HepG2 (cell line): ENCODE results near the gene RASD2. TPM values are rescaled to one million over a fixed set of nuclear protein-coding genes. Genes with fewer than 3 reads are reported as not detected.

Experiments used
- ATAC-seq: fragments of 200-7000 bp; cut with Tn5 transposase; 3 replicates; pipeline ENCODE4 v1.9.1; 2020; ENCODE audit warnings: mild to moderate bottlenecking, moderate library complexity
- BruUV-seq: library from RNA; stranded (reverse); fragments of 400-500 nt; replicated peaks from 2 replicates; lab custom pipeline; 2021; lab: Mats Ljungman, UMichigan
- CTCF ChIA-PET: fragments of 300-600 bp; formaldehyde crosslinking; extraction: SDS; loops from one replicate; lab custom pipeline; 2021; ENCODE audit warnings: low total read pairs, inconsistent platforms, low intra/inter-chr PET ratio; lab: Yijun Ruan, JAX
- POLR2A ChIA-PET: fragments of 350-600 bp; sonication (Branson Sonifier 250); formaldehyde crosslinking; loops from one replicate; lab custom pipeline; 2020; ENCODE audit warnings: antibody characterized with exemption, inconsistent platforms; lab: Yijun Ruan, JAX
- DNase-seq: peaks from one replicate; pipeline ENCODE4 v3.0.0-alpha.2; 2015; ENCODE audit warnings: low spot score
- FAIRE-seq: peaks from 3 replicates; lab custom pipeline; 2011; peaks lifted over from hg19 to GRCh38; lab: Jason Lieb, UNC
- H2AFZ ChIP-seq: one replicate; pipeline ENCODE4 v1.6.1; 2011; ENCODE audit warnings: low read length, inconsistent platforms
- H3K27ac ChIP-seq: fragments of 300-600 bp; 3 replicates; pipeline ENCODE4 v1.8.0; 2011; ENCODE audit warnings: mixed run types, mild to moderate bottlenecking, mixed read lengths, low read length, inconsistent platforms; ENCODE audit not compliant: insufficient read depth; ENCODE audit errors: extremely low read length
- H3K27me3 ChIP-seq, 2 experiments: fragments of 200-600 bp in 1 of 2; 2 replicates in 1 of 2; 3 replicates in 1 of 2; pipeline versions ENCODE4 v1.6.0 to v1.8.0; 2011; ENCODE audit warnings: low read length in 2 of 2, mild to moderate bottlenecking in 2 of 2, moderate library complexity in 2 of 2, inconsistent platforms in 1 of 2; ENCODE audit not compliant: insufficient read depth in 2 of 2, control insufficient read depth in 1 of 2
- H3K36me3 ChIP-seq, 2 experiments: fragments of 200-600 bp in 1 of 2; replicated peaks in 1 of 2; 2 replicates in 1 of 2; 3 replicates in 1 of 2; pipeline versions ENCODE4 v1.5.1 to v1.8.0; 2011; ENCODE audit warnings: low read length in 2 of 2, inconsistent platforms in 1 of 2; ENCODE audit not compliant: insufficient read depth in 2 of 2, control insufficient read depth in 1 of 2
- H3K4me1 ChIP-seq: 2 replicates; pipeline ENCODE4 v1.5.1; 2012; ENCODE audit warnings: low read length, inconsistent platforms; ENCODE audit not compliant: insufficient read depth
- H3K4me2 ChIP-seq: 2 replicates; pipeline ENCODE4 v1.6.0; 2011; ENCODE audit warnings: low read depth, low read length, inconsistent platforms
- H3K4me3 ChIP-seq, 3 experiments: fragments of 200-600 bp in 1 of 3; sonication (generic), shearing (Covaris generic) in 1 of 3; replicated peaks in 1 of 3; 2 replicates each; pipeline ENCODE4 v1.5.1; 2011 to 2016; ENCODE audit warnings: low read length in 3 of 3, inconsistent platforms in 2 of 3, low read depth in 2 of 3, mild to moderate bottlenecking in 2 of 3, control low read depth in 1 of 3, mixed read lengths in 1 of 3; ENCODE audit not compliant: insufficient read depth in 1 of 3
- H3K79me2 ChIP-seq: one replicate; pipeline ENCODE4 v1.6.1; 2011; ENCODE audit warnings: low read length, inconsistent platforms; ENCODE audit not compliant: insufficient read depth
- H3K9ac ChIP-seq: 2 replicates; pipeline ENCODE4 v1.6.0; 2011; ENCODE audit warnings: mild to moderate bottlenecking, low read depth, low read length, inconsistent platforms; ENCODE audit not compliant: insufficient read depth
- H3K9me3 ChIP-seq: 2 replicates; pipeline ENCODE4 v1.5.1; 2012; ENCODE audit warnings: mild to moderate bottlenecking, low read length
- H4K20me1 ChIP-seq: 2 replicates; pipeline ENCODE4 v1.6.0; 2011; ENCODE audit warnings: inconsistent platforms, mild to moderate bottlenecking, low read length, moderate library complexity; ENCODE audit not compliant: insufficient read depth
- CBX5 ChIP-seq: sonication (generic); formaldehyde crosslinking; IDR thresholded peaks from 2 replicates; pipeline ENCODE4 v1.4.0; 2020; ENCODE audit warnings: missing genetic modification reagents, borderline replicate concordance
- GTF3A ChIP-seq: sonication (generic); formaldehyde crosslinking; conservative IDR thresholded peaks from 2 replicates; pipeline ENCODE4 v1.4.0; 2020; ENCODE audit warnings: mild to moderate bottlenecking, missing genetic modification reagents
- HCFC1 ChIP-seq: fragments of 150-350 bp; IDR thresholded peaks from 2 replicates; pipeline ENCODE4 v1.6.1; 2014; ENCODE audit warnings: low read depth, low read length
- HMG20A ChIP-seq: IDR thresholded peaks from 2 replicates; pipeline ENCODE4 v1.6.1; 2016; ENCODE audit warnings: borderline replicate concordance
- JDP2 ChIP-seq: sonication (generic); formaldehyde crosslinking; IDR thresholded peaks from 2 replicates; pipeline ENCODE4 v1.8.1; 2022; ENCODE audit warnings: missing genetic modification reagents, borderline replicate concordance
- TRIM24 ChIP-seq: sonication (generic); formaldehyde crosslinking; IDR thresholded peaks from 2 replicates; pipeline ENCODE4 v1.8.0; 2022; ENCODE audit warnings: mild to moderate bottlenecking, missing genetic modification reagents
- ZNF124 ChIP-seq: sonication (generic); formaldehyde crosslinking; IDR thresholded peaks from 2 replicates; pipeline ENCODE4 v1.4.0; 2020; ENCODE audit warnings: missing genetic modification reagents
- ZNF253 ChIP-seq: sonication (generic); formaldehyde crosslinking; IDR thresholded peaks from 2 replicates; pipeline ENCODE4 v1.8.0; 2022; ENCODE audit warnings: mild to moderate bottlenecking, missing genetic modification reagents, borderline replicate concordance
- ZNF326 ChIP-seq: sonication (generic); formaldehyde crosslinking; IDR thresholded peaks from 2 replicates; pipeline ENCODE4 v1.4.0; 2020; ENCODE audit warnings: missing genetic modification reagents, borderline replicate concordance
- ZNF543 ChIP-seq: sonication (generic); formaldehyde crosslinking; IDR thresholded peaks from 2 replicates; pipeline ENCODE4 v1.4.0; 2020; ENCODE audit warnings: mild to moderate bottlenecking, missing genetic modification reagents
- ZNF564 ChIP-seq: sonication (generic); formaldehyde crosslinking; IDR thresholded peaks from 2 replicates; pipeline ENCODE4 v1.8.1; 2023; ENCODE audit warnings: mild to moderate bottlenecking, missing genetic modification reagents
- ZNF772 ChIP-seq: sonication (generic); formaldehyde crosslinking; IDR thresholded peaks from 2 replicates; pipeline ENCODE4 v1.5.0; 2020; ENCODE audit warnings: mild to moderate bottlenecking, missing genetic modification reagents
- ZNF780A ChIP-seq: sonication (generic); formaldehyde crosslinking; IDR thresholded peaks from 2 replicates; pipeline ENCODE4 v1.8.0; 2022; ENCODE audit warnings: mild to moderate bottlenecking, missing genetic modification reagents, moderate library complexity
- ZNF781 ChIP-seq: sonication (generic); formaldehyde crosslinking; IDR thresholded peaks from 2 replicates; pipeline ENCODE4 v1.5.1; 2020; ENCODE audit warnings: borderline replicate concordance, mild to moderate bottlenecking, missing genetic modification reagents; ENCODE audit errors: not compliant biosample characterization
- WGBS: methylation state at CpG from one replicate; pipeline ENCODE4 v1.1.6; 2017; ENCODE audit warnings: low lambda C conversion rate; 5-methylcytosine and 5-hydroxymethylcytosine counted together
- in situ Hi-C: cut with HindIII; loops from 2 replicates; pipeline ENCODE4 v1.10.0; 2017; ENCODE audit warnings: low pct_unique_long_range_greater_than_20kb; ENCODE audit not compliant: extremely low pct_ligation_motif_present
- intact Hi-C: fragments of 100-400 bp; cut with micrococcal nuclease; formaldehyde crosslinking; loops from one replicate; pipeline ENCODE4 v1.10.0; 2022; ENCODE audit not compliant: unreplicated experiment
- polyA plus RNA-seq, 8 experiments: library from polyadenylated mRNA; depleted of rRNA in 3 of 8; stranded (reverse) in 7 of 8; unstranded in 1 of 8; fragments of >200 nt; fragmentation: Illumina TruSeq in 4 of 8; extraction: Trizol in 4 of 8; gene quantifications; 2 replicates each; pipeline versions ENCODE4 v1.2.1 to v1.2.3, GENCODE V29; 2011 to 2016; ENCODE audit warnings: low read depth in 4 of 8, missing spikeins in 1 of 8, mixed read lengths in 1 of 8; ENCODE audit not compliant: insufficient read depth in 1 of 8
- total RNA-seq, 5 experiments: library from RNA; depleted of rRNA; stranded (reverse); fragments of >200 nt; fragmentation: Illumina TruSeq; extraction: Trizol; gene quantifications; 2 replicates each; pipeline ENCODE4 v1.2.3, GENCODE V29; 2016; ENCODE audit warnings: low read depth in 1 of 5
- TF ChIP-seq, protein P1 (sequence below): sonication (generic); formaldehyde crosslinking; IDR thresholded peaks from 2 replicates; pipeline ENCODE4 v1.4.0; 2020; ENCODE audit warnings: missing genetic modification reagents

The RASD2 gene
- total and polyA plus RNA-seq, 2 of the 13 experiments (the other 11 are each of a cell fraction or from before 2014, with no cell fraction given), result not detected

DNA sequence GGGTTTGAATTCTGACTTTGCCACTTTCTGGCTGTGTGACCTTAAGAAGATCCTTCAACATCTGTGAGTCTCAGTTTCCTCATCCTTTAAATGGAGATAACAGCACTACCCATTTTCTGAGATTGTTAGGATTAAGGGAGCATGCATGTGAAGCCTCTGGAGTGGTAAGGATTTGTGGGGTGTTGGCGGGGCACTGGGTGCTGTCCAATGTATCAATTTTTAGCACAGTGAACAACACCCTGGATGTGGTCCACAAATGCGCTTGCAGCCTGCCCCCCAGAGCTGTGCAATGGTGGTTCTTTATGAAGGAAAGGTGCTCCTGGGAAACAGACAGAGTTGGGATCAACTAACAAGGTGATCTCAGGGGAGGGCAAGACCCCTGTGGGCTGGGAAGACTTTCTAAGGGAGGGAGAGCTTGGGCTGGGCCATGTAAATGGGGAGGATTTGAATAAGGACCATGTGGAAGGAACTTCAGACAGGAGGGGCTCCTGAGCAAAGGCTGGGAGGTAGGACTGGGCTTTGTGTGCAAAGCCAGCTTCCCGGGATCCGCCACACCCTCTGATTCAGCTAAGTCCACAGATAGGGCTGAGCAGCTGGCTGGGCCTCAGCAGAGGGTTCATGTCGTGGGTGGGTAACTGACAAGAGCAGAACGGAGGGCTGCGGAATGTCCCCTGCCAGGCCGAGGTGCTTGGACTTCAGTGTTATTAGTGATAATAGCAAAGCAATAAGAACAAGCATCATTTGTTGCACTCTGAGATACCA lies 22.7 kb upstream of the RASD2 start:
- no peak for FAIRE-seq
- Histone ChIP-seq H3K36me3 (no peaks in the 10 kb centered on the region), H3K27me3 (peaks cover 0 to 50% of the 10 kb centered on the region in 2 experiments; a peak in 3 of 5 replicates), H3K79me2 (no peaks in the 10 kb centered on the region), H3K4me2 (no peak overlapping the region), H2AFZ (no peak overlapping the region), H3K4me1 (no peaks in the 10 kb centered on the region), H3K4me3 (no peak overlapping the region), H3K9ac (no peak overlapping the region), H3K9me3 (no peaks in the 10 kb centered on the region), H4K20me1 (no peaks in the 10 kb centered on the region), H3K27ac (no peak overlapping the region)
- POLR2A ChIA-PET, result no interaction called here
- in situ Hi-C loops, result no loop called here
- CTCF ChIA-PET, result no interaction called here
- no peak for DNase-seq
- BruUV-seq, result no TSS peak
- TF ChIP-seq HMG20A (CRISPR knock-in tag) (no peak), TRIM24 (CRISPR knock-in tag) (no peak), JDP2 (CRISPR knock-in tag) (no peak), ZNF564 (no peak), ZNF780A (CRISPR knock-in tag) (no peak), ZNF543 (CRISPR knock-in tag) (no peak), ZNF326 (CRISPR knock-in tag) (no peak), ZNF253 (CRISPR knock-in tag) (no peak), ZNF772 (CRISPR knock-in tag) (no peak), HCFC1 (no peak), ZNF781 (CRISPR knock-in tag) (no peak), CBX5 (CRISPR knock-in tag) (no peak), ZNF124 (CRISPR knock-in tag) (no peak), GTF3A (no peak)
- TF ChIP-seq, protein P1, sequence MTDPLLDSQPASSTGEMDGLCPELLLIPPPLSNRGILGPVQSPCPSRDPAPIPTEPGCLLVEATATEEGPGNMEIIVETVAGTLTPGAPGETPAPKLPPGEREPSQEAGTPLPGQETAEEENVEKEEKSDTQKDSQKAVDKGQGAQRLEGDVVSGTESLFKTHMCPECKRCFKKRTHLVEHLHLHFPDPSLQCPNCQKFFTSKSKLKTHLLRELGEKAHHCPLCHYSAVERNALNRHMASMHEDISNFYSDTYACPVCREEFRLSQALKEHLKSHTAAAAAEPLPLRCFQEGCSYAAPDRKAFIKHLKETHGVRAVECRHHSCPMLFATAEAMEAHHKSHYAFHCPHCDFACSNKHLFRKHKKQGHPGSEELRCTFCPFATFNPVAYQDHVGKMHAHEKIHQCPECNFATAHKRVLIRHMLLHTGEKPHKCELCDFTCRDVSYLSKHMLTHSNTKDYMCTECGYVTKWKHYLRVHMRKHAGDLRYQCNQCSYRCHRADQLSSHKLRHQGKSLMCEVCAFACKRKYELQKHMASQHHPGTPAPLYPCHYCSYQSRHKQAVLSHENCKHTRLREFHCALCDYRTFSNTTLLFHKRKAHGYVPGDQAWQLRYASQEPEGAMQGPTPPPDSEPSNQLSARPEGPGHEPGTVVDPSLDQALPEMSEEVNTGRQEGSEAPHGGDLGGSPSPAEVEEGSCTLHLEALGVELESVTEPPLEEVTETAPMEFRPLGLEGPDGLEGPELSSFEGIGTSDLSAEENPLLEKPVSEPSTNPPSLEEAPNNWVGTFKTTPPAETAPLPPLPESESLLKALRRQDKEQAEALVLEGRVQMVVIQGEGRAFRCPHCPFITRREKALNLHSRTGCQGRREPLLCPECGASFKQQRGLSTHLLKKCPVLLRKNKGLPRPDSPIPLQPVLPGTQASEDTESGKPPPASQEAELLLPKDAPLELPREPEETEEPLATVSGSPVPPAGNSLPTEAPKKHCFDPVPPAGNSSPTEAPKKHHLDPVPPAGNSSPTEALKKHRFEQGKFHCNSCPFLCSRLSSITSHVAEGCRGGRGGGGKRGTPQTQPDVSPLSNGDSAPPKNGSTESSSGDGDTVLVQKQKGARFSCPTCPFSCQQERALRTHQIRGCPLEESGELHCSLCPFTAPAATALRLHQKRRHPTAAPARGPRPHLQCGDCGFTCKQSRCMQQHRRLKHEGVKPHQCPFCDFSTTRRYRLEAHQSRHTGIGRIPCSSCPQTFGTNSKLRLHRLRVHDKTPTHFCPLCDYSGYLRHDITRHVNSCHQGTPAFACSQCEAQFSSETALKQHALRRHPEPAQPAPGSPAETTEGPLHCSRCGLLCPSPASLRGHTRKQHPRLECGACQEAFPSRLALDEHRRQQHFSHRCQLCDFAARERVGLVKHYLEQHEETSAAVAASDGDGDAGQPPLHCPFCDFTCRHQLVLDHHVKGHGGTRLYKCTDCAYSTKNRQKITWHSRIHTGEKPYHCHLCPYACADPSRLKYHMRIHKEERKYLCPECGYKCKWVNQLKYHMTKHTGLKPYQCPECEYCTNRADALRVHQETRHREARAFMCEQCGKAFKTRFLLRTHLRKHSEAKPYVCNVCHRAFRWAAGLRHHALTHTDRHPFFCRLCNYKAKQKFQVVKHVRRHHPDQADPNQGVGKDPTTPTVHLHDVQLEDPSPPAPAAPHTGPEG (CRISPR knock-in tag), result no peak
- intact Hi-C loops, result no loop called here
- 32% methylated on average over 6 of the region's 8 CpGs for WGBS
- ATAC-seq, result no peak
